Measurements from ENCODE around the gene TRPV3. TPM values are rescaled to one million over a fixed set of nuclear protein-coding genes. Genes with fewer than 3 reads are reported as not detected.

TRPV3 gene
- total RNA-seq, 2 experiments from 2014 or later, result 0.25 to 0.67 TPM

GRCh38 chr17:3549610-3550162 lies 7.9 kb downstream of the TRPV3 start:
- ChIA-PET POLR2A (no interaction called here), CTCF (no interaction called here)
- intact Hi-C loops (cut with micrococcal nuclease), result no loop called here
- Mint-ChIP-seq H3K4me3 (no peak overlapping the region), H3K9me3 (no peaks in the 10 kb centered on the region), H3K36me3 (ENCODE audit: low read depth) (no peaks in the 10 kb centered on the region), H3K4me1 (ENCODE audit: low read depth) (no peaks in the 10 kb centered on the region), H3K27me3 (peaks cover 5% of the 10 kb centered on the region), H3K27ac (no peak overlapping the region)
- ATAC-seq (no peak), DNase-seq (no peak)
- TF ChIP-seq CTCF (IDR thresholded peaks at IDR 0.05), result no peak

GRCh38 chr17:3547628-3548027 lies 10.0 kb downstream of the TRPV3 start:
- no peak for TF ChIP-seq CTCF (IDR thresholded peaks at IDR 0.05)
- Mint-ChIP-seq H3K4me3 (no peak overlapping the region), H3K4me1 (ENCODE audit: low read depth) (no peaks in the 10 kb centered on the region), H3K9me3 (no peaks in the 10 kb centered on the region), H3K27me3 (peaks cover 3% of the 10 kb centered on the region), H3K27ac (no peak overlapping the region), H3K36me3 (ENCODE audit: low read depth) (no peaks in the 10 kb centered on the region)
- ATAC-seq (no peak), DNase-seq (no peak)
- ChIA-PET POLR2A (interaction anchor here (0.8 kb wide), 1 partner anchor 85 kb away, joined by 3 read pairs; no protein-coding TSS in a partner anchor), CTCF (no interaction called here)
- intact Hi-C loops (cut with micrococcal nuclease), result no loop called here

- Mint-ChIP-seq H3K27me3 (peaks cover 3% of the 10 kb centered on the region), H3K4me1 (ENCODE audit: low read depth) (no peaks in the 10 kb centered on the region), H3K36me3 (ENCODE audit: low read depth) (no peaks in the 10 kb centered on the region), H3K27ac (no peak overlapping the region), H3K9me3 (no peaks in the 10 kb centered on the region), H3K4me3 (no peak overlapping the region)
- DNase-seq (no peak), ATAC-seq (no peak)
- TF ChIP-seq CTCF (IDR thresholded peaks at IDR 0.05), result no peak
- intact Hi-C loops (cut with micrococcal nuclease), result no loop called here
- ChIA-PET CTCF (interaction anchor here (0.6 kb wide), 1 partner anchor 502 kb away, joined by 3 read pairs; no protein-coding TSS in a partner anchor), POLR2A (no interaction called here)
Observed at GRCh38 chr17:3546997-3547396, 10.6 kb downstream of the TRPV3 start.

- Mint-ChIP-seq H3K27me3 (peaks cover 3% of the 10 kb centered on the region), H3K36me3 (ENCODE audit: low read depth) (no peaks in the 10 kb centered on the region), H3K4me3 (no peak overlapping the region), H3K4me1 (ENCODE audit: low read depth) (no peaks in the 10 kb centered on the region), H3K9me3 (no peaks in the 10 kb centered on the region), H3K27ac (no peak overlapping the region)
- CTCF ChIA-PET, result interaction anchor here (0.6 kb wide), 1 partner anchor 501 kb away, joined by 3 read pairs; no protein-coding TSS in a partner anchor
- ATAC-seq (no peak), DNase-seq (no peak)
- intact Hi-C loops (cut with micrococcal nuclease), result no loop called here
- no peak for TF ChIP-seq CTCF (IDR thresholded peaks at IDR 0.05)
- POLR2A ChIA-PET, result no interaction called here
Observed at GRCh38 chr17:3546521-3546920, 11.1 kb downstream of the TRPV3 start.

- no peak for DNase-seq
- H3K27me3 Mint-ChIP-seq, result peaks cover 3% of the 10 kb centered on the region
- peaks cover 1% of the 10 kb centered on the region for H3K4me1 Mint-ChIP-seq (ENCODE audit: low read depth)
- no peak overlapping the region for H3K27ac Mint-ChIP-seq
- H3K9me3 Mint-ChIP-seq, result no peaks in the 10 kb centered on the region
- ChIA-PET CTCF (no interaction called here), POLR2A (no interaction called here)
- no peak for ATAC-seq
- H3K36me3 Mint-ChIP-seq (ENCODE audit: low read depth), result no peaks in the 10 kb centered on the region
- H3K4me3 Mint-ChIP-seq, result no peak overlapping the region
- no peak for TF ChIP-seq CTCF (IDR thresholded peaks at IDR 0.05)
- intact Hi-C loops (cut with micrococcal nuclease), result no loop called here
Observed at GRCh38 chr17:3545151-3545550, 12.5 kb downstream of the TRPV3 start.

Measured in activated CD8-positive, alpha-beta T cell treated with anti-CD3 and anti-CD28 coated beads for 36 hours (primary cell).